ENCODE data around the gene HK3.

DNA sequence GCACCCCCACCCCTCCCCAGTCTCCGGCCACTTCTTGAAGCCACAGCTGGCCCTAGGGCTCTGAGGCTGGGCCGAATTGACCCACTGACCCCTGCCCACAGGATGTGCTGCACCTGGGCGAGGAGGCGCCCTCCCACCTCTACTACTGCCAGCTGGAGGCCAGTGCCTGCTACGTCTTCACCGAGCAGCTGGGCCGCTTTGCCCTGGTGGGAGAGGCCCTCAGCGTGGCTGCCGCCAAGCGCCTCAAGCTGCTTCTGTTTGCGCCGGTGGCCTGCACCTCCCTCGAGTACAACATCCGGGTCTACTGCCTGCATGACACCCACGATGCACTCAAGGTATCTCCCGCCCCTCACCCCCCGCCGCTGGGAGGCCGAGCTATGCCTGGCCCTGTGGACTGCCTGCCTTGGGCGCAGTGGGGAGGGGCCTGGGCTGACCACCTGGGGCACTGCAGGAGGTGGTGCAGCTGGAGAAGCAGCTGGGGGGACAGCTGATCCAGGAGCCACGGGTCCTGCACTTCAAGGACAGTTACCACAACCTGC is 21.3 kb downstream of the HK3 start:
- TF ChIP-seq BHLHE40 (IDR thresholded peaks at IDR 0.05; ENCODE audit: borderline replicate concordance) (no peak), SP1 (IDR thresholded peaks at IDR 0.05) (no peak), NFRKB (IDR thresholded peaks at IDR 0.05) (no peak), L3MBTL2 (conservative IDR thresholded peaks at IDR 0.05) (no peak), FOXM1 (IDR thresholded peaks at IDR 0.05; ENCODE audit: borderline replicate concordance) (no peak), FOXK2 (IDR thresholded peaks at IDR 0.05) (no peak)

All from HEK293T (cell line).